CD4-positive, alpha-beta T cell treated with Interleukin-1 beta for 1 hour (primary cell): Measurements from ENCODE around the gene DMWD.

Experiments used
- DNase-seq, 2 donors: peaks; one replicate each; pipeline ENCODE4 v3.0.0-alpha.2; 2020 to 2022

The DMWD gene

DNA sequence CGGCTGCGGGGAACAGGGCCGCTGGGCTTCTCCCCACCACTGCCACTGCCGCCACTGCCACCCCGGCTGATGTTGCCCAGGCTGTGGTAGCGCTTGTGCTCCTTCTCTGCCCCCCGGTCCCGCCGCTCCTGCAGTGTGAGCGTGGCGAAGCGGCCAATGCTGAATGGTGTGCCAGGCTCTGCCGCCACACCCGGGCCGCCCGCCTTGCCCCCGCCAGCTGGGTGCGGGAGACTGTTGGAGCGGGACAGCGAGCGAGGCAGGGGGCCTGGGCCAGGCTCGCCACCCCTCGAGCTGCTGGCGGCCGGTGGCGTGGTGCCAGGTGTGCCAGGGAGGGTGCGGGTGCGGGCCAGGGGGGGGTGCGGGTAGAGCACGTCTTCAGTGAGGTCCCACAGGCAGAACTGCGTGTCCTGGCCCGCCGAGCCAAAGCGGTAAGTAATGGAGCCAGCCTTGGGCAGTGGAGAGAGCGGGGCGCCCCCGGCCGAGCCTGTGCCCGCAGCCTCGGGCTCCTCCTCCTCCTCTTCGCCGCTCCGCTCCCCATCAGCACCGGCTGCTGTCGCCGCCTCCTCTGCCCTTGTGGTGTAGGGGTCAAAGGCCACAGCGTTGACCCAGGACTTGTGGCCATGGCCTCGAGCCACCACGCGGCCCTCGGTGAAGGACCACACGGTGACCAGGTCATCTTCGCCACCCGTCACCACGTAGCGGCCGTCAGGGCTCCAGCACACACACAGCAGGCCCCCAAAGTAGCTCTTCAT, 6.7 kb downstream of the DMWD start:
- DNase-seq = no peak

DNA sequence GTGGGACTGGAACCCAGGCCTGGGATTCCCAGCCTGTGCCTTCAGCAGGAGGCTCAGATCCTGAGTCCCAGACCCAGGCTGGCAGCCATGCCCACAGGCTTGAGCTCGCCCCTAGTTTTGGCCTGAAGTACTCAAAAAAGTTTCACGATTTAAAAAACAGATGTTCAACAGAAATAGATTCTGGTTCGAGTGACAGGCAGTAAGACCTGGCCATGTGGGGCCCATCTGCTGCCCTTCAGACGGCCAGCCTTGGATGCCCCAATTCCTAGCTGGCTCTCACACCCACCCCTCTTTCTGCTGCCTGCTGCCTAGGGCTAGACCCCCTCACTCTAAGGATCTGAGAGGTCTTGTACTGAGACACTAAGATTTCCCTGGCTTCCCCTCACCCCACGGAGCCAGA, 7.5 kb downstream of the DMWD start:
- DNase-seq = no peak

- DNase-seq = no peak
Observed at GRCh38 chr19:45784096-45784495, 8.5 kb downstream of the DMWD start.

DNA sequence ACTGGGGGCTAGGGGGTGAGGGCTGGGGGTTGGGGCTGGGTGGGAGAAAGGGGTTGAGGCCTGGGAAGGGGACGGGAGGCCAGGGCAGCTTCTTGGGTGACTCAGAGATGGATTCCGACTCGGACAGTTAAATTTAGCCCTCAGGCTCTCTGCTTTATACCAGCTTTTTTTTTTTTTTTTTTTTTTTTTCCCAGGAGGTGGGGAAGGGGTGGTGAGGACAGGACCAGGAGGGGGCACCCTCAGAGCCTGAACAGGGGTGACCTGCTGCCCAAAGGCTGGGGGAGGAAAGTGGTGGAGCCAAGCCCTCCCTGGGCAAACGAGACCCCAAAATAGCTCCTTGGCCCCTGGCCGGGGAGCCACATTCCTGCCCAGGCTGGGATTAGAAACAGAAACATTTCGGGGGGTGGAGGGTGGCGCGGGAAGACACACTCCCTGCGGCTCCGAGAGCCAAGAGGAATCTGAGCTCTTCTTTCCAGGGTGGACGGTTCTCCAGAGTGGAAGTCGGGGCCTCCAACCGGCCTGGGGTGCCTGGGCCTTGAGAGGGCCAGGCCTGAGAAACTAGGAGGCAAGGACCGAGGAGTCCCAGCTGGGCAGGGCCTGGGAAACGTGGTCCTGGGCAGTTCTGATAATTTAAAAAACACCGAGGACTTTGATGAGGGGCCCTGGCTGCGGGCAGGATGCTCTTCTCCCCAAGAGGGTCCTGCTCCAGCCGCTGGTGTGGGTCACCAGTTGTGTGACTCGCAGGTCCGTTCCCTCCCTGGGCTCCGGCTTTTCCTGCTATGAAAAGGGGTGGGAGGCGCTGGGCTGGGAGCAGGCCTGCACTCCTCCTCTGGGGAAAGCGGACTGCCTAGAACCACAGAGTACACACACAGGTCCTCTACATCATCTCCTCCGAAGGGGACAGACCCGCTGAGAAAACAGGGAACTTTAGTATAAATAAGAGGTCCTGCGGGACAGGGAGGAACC, 9.5 kb downstream of the DMWD start:
- DNase-seq = no peak

GRCh38 chr19:45782162-45782691, 10.4 kb downstream of the DMWD start, which contains the start of gene DMPK:
DMPK (minus strand) TSS chr19:45782490; CDS start chr19:45782352, 138 bp downstream.
- DNase-seq = no peak

DNA sequence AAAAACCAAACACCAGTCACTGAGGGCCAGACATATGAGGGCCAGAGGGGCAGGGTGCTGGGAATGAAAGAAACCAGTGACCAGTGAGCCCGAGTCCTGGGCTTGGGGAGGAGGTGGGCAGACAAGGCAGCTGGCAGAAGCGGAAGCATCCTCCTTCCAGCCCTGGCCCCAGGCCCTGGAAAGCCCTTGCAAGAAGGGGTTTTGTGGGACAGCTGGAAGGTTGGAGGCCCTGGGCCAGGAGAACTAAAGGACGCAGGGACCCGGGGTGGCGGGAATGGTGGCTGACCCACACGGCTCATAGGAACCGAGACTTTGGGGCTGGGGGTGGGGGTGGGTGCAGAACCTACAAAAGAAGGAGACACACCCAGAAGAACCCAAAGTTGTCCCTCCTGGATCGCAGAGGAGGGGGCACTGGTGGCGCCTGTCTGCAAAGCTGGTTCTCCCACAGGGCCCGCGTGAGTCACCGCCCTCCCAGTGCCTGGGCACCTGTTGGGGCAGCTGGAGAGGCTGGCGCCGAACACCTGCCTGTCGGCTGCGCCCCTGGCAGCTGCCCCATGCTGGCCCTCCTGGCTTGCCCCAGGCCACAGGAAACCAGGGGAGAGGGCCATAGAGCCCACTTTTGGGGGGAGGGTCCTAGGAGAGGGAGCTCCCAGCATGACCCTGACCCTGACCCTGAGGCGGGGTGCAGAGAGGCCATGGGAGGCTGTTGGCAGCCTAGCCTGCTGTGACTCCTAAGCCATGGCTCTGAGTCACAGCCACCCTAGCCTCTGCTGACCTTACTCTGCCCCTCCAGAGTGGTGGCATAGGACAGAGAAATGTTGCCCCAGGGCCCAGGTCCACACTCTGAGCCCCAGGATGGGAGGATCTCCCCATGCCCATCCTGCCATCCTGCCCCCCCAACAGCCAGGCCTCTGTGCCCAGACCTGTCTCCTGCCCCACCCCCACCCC, 11.2 kb downstream of the DMWD start:
- DNase-seq = no peak

- DNase-seq = no peak
Observed at GRCh38 chr19:45780448-45781213, 12.0 kb downstream of the DMWD start.

DNA sequence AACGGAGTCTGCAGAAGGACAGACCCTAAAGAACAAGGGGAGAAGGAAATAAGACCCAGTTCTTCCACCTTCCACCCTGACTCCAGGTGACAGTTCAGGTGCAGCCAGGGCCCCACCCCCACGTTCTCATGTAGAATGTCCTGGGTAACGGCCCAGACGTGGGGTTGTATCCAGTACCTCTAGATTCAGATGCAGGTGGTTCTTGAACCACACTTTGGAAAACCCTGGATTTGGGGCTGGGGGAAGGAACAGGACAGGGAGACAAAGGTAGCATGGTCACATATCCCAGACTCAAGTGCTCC, 12.5 kb downstream of the DMWD start:
- no peak for DNase-seq

DNA sequence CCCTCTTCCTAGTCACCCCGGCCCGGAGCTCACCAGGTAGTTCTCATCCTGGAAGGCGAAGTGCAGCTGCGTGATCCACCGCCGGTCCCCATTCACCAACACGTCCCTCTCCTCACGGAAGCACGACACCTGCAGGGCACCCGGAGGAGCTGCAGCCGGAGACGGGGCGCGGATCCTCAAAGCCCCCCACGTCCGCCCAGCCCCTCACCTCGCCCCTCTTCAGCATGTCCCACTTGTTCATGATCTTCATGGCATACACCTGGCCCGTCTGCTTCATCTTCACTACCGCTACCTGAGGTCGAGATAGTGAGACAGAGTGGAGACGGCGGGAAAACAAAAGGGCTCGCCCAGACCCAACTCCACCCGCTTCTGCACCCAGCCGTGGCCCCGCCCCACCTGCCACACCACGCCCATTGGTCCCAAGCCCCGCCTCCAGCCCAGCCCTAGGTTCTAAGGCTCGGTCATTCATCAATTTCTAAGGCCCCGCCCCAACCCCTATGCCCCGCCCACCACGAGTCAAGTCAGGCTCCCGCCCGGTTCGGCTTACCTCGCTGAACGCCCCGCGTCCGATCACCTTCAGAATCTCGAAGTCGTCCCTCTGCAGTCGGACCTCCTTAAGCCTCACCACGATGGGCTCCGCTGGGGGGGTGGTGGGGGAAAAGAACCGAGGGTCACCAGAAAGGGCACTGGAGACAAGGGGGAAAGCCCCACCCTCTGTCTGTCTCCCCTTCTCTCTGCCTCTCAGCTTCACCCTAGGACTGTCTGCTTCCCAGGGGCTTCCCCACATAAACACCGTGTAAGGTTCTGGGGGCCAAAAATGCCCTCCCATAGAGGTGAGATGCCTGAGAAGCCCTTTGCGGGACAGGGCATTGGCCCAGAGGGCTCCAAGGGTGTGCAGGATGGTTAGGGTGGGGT, 13.2 kb downstream of the DMWD start:
- peak; percentile 85 to 88 for DNase-seq

- DNase-seq = no peak
Observed at GRCh38 chr19:45778010-45778661, 14.5 kb downstream of the DMWD start.

DNA sequence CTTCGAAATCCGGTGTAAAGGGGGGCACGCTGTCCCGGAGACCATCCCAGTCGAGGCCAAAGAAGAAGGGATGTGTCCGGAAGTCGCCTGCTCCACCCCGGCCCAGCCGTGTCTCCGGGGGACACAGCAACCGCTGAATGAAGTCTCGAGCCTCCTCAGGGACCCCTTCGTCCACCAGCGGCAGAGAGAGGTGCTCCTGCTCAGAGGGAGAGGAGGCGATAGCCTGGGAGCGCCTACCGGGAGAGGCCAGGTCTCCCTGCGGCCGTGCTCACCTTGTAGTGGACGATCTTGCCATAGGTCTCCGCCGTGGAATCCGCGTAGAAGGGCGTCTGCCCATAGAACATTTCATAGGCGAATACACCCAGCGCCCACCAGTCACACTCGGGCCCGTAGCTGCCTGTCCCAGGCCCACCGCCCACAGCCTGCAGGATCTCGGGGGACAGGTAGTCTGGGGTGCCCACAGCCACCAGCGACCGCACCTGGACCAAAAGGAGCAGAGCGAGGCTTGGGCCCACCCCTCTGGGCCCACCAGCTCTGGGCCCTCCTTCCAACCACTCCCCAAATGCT, 15.2 kb downstream of the DMWD start:
- DNase-seq = no peak

DNA sequence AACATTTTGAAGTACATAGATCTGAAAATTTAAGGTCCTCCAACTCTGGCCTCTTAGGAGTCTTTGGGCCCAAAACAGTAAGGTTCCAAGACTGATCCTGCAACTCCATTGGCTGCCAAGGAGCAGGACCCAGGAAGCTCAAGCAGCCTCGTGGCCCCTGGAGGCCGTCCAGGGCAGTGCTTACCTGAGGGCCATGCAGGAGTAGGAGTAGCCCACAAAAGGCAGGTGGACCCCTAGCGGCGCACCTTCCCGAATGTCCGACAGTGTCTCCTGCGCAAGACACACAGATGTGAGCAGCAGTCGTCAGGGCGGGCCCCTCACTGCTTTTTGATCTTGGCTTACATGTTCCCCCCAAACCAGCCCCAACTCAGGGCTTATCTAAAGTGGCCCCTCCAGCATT, 17.9 kb downstream of the DMWD start:
- no peak for DNase-seq

DNA sequence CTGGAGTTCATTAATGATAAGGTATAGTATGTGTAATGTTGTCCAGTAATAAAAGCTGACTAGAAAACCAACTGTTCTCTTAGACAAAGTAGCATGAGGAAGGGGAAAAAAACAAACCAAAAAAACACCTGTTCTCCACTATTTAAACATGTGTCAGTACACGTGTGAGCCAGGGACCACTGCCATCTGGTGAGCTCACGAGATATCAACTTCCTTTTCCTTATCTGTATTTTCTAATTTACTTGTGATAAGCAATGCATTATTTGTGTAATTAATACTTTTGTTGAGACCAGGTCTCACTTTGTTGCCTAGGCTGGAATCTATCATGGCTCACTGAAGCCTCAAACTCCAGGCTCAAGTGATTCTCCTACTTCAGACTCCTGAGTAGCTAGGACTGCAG, 19.3 kb downstream of the DMWD start:
- DNase-seq = no peak

- DNase-seq = no peak
Observed at GRCh38 chr19:45772912-45773311, 19.7 kb downstream of the DMWD start.

DNA sequence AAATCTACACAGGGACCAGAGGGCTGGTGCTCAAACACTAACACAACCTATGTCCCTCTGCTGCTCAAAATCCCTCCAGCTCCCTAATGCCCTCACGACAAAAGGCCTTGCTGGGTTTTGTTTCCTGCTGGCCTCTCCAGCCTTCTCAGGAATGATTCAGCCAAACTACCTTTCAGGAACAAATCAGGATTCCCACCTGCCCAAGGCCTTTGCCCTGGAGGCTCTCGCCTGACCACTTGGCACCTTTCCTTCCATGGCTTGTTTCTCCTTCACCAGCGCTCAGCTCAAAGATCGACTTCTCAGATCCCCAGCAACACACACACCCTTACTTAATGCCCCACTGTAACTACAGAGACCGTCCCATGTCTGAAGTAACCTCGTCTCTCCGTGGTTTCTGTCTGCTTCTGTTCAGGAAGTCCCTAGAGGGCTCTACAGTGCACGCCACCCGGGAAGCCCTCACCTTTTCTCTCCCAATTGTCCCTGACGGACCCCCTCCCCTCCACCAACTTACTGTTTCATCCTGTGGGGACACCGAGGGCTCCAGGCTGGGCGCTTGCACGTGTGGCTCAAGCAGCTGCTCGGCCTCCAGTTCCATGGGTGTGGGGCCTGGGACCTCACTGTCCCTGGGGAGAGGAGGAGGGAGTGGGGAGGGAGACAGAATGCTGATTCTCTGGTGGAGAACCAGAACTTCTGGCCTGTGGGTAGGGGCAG, 20.4 kb downstream of the DMWD start:
- DNase-seq = no peak

DNA sequence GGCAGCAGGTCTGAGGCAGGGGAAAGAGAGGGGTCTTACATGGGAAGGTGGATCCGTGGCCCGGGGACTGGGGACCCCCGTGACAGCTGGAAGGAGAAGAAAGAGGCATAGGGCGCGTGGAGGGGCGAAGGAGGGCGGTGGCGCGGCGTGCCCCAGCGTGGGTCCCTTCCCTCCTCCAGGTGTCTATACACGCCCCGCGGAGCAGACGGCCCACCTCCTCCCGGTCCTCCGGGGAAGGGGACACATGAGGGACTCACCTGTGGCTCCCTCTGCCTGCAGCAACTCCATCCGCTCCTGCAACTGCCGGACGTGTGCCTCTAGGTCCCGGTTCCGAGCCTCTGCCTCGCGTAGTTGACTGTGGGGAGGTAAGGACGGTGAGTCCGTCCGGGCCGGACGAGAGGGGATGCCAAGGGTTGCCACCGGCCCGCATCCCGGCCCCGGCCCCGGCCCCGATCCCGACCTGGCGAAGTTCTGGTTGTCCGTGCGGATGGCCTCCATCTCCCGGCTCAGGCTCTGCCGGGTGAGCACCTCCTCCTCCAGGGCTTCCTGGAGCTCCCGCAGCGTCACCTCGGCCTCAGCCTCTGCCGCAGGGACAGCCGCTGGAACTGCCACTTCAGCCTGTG, 21.2 kb downstream of the DMWD start:
- DNase-seq = no peak

- peak; percentile 90 to 91 for DNase-seq
Observed at GRCh38 chr19:45770192-45771101, 22.2 kb downstream of the DMWD start.

DNA sequence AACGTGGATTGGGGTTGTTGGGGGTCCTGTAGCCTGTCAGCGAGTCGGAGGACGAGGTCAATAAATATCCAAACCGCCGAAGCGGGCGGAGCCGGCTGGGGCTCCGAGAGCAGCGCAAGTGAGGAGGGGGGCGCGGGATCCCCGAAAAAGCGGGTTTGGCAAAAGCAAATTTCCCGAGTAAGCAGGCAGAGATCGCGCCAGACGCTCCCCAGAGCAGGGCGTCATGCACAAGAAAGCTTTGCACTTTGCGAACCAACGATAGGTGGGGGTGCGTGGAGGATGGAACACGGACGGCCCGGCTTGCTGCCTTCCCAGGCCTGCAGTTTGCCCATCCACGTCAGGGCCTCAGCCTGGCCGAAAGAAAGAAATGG, 22.8 kb downstream of the DMWD start:
- no peak for DNase-seq
